WTC11 (cell line): ENCODE results near the gene IFT122.

Experiments
- ATF3 ChIP-seq: sonication (generic); formaldehyde crosslinking; conservative IDR thresholded peaks from 2 replicates; pipeline ENCODE4 v1.8.1; 2022; ENCODE audit warnings: mild to moderate bottlenecking, missing genetic modification reagents
- CBFB ChIP-seq: sonication (generic); formaldehyde crosslinking; IDR thresholded peaks from 2 replicates; pipeline ENCODE4 v1.8.1; 2022; ENCODE audit warnings: mild to moderate bottlenecking, low read depth, missing genetic modification reagents
- CTCF ChIP-seq: fragments of 200-600 bp; IDR thresholded peaks from 2 replicates; pipeline ENCODE4 v1.8.0; 2022; ENCODE audit warnings: antibody characterized with exemption
- ELF4 ChIP-seq: sonication (generic); formaldehyde crosslinking; IDR thresholded peaks from 2 replicates; pipeline ENCODE4 v1.8.1; 2022; ENCODE audit warnings: low read depth, mild to moderate bottlenecking, moderate library complexity, missing genetic modification reagents
- ETV6 ChIP-seq: sonication (generic); formaldehyde crosslinking; IDR thresholded peaks from 2 replicates; pipeline ENCODE4 v1.8.1; 2022; ENCODE audit warnings: mild to moderate bottlenecking, missing genetic modification reagents
- GABPB1 ChIP-seq: sonication (generic); formaldehyde crosslinking; IDR thresholded peaks from 2 replicates; pipeline ENCODE4 v1.8.1; 2023; ENCODE audit warnings: mild to moderate bottlenecking, missing genetic modification reagents
- IRF1 ChIP-seq: sonication (generic); formaldehyde crosslinking; IDR thresholded peaks from 2 replicates; pipeline ENCODE4 v1.8.0; 2023; ENCODE audit warnings: missing genetic modification reagents
- MAX ChIP-seq: sonication (generic); formaldehyde crosslinking; IDR thresholded peaks from 2 replicates; pipeline ENCODE4 v1.8.0; 2022; ENCODE audit warnings: mild to moderate bottlenecking, missing genetic modification reagents
- RELA ChIP-seq: sonication (generic); formaldehyde crosslinking; IDR thresholded peaks from 2 replicates; pipeline ENCODE4 v1.8.1; 2022; ENCODE audit warnings: missing genetic modification reagents, mild to moderate bottlenecking, borderline replicate concordance
- ZNF121 ChIP-seq: sonication (generic); formaldehyde crosslinking; IDR thresholded peaks from 2 replicates; pipeline ENCODE4 v1.8.0; 2023; ENCODE audit warnings: missing genetic modification reagents
- ZNF281 ChIP-seq: sonication (generic); formaldehyde crosslinking; IDR thresholded peaks from 2 replicates; pipeline ENCODE4 v1.8.0; 2023; ENCODE audit warnings: mild to moderate bottlenecking, missing genetic modification reagents
- ZNF512 ChIP-seq: sonication (generic); formaldehyde crosslinking; IDR thresholded peaks from 2 replicates; pipeline ENCODE4 v1.8.1; 2022; ENCODE audit warnings: missing genetic modification reagents, borderline replicate concordance
- TF ChIP-seq, protein P1 (sequence below): sonication (generic); formaldehyde crosslinking; IDR thresholded peaks from 2 replicates; pipeline ENCODE4 v1.8.0; 2022; ENCODE audit warnings: missing genetic modification reagents

DNA sequence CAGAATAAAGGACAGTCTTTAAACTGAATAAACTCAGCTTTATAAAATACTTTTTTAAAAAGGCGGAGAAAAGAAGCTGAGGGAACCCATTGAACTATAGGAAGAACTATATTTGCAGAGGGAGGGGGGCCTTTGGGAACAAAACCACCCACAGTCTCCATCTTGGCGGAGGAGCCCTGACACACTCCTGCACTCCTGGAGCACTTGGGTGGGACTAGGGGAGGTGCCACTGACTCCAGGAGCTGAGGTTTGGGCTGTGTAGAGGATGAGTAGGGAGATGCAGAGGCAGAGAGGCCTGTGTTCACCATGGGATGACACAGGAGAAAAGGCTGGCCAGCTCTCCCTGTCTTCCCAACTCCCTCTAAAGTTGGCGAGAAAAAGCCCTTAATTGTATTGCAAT is 35.8 kb downstream of the IFT122 start:
- TF ChIP-seq GABPB1 (CRISPR knock-in tag) (no peak), ZNF281 (no peak), CTCF (no peak), ATF3 (CRISPR knock-in tag) (no peak), RELA (CRISPR knock-in tag) (no peak), ZNF512 (no peak), IRF1 (CRISPR knock-in tag) (no peak), ZNF121 (CRISPR knock-in tag) (no peak), ELF4 (CRISPR knock-in tag) (no peak), MAX (CRISPR knock-in tag) (no peak), CBFB (CRISPR knock-in tag) (no peak), ETV6 (CRISPR knock-in tag) (no peak)
- TF ChIP-seq, protein P1, sequence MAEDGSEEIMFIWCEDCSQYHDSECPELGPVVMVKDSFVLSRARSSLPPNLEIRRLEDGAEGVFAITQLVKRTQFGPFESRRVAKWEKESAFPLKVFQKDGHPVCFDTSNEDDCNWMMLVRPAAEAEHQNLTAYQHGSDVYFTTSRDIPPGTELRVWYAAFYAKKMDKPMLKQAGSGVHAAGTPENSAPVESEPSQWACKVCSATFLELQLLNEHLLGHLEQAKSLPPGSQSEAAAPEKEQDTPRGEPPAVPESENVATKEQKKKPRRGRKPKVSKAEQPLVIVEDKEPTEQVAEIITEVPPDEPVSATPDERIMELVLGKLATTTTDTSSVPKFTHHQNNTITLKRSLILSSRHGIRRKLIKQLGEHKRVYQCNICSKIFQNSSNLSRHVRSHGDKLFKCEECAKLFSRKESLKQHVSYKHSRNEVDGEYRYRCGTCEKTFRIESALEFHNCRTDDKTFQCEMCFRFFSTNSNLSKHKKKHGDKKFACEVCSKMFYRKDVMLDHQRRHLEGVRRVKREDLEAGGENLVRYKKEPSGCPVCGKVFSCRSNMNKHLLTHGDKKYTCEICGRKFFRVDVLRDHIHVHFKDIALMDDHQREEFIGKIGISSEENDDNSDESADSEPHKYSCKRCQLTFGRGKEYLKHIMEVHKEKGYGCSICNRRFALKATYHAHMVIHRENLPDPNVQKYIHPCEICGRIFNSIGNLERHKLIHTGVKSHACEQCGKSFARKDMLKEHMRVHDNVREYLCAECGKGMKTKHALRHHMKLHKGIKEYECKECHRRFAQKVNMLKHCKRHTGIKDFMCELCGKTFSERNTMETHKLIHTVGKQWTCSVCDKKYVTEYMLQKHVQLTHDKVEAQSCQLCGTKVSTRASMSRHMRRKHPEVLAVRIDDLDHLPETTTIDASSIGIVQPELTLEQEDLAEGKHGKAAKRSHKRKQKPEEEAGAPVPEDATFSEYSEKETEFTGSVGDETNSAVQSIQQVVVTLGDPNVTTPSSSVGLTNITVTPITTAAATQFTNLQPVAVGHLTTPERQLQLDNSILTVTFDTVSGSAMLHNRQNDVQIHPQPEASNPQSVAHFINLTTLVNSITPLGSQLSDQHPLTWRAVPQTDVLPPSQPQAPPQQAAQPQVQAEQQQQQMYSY (CRISPR knock-in tag) = no peak
